Kidney epithelial cell (primary cell): ENCODE measurements around the gene SNED1. TPM values are rescaled to one million over a fixed set of nuclear protein-coding genes. Genes with fewer than 3 reads are reported as not detected.

Source experiments
- DNase-seq: peaks from one replicate; pipeline ENCODE4 v3.0.0-alpha.2; 2010; ENCODE audit warnings: low read depth
- H3K27me3 ChIP-seq: 2 replicates; pipeline ENCODE4 v1.6.0; 2011; ENCODE audit warnings: low read length; ENCODE audit not compliant: control insufficient read depth, insufficient read depth
- H3K36me3 ChIP-seq: 2 replicates; pipeline ENCODE4 v1.5.1; 2011; ENCODE audit warnings: low read length; ENCODE audit not compliant: control insufficient read depth, insufficient read depth
- H3K4me3 ChIP-seq: 2 replicates; pipeline ENCODE4 v1.5.1; 2011; ENCODE audit warnings: low read depth, mild to moderate bottlenecking, control low read depth, low read length
- CTCF ChIP-seq: IDR thresholded peaks from 2 replicates; pipeline ENCODE4 v1.5.1; 2011; ENCODE audit warnings: mild to moderate bottlenecking, moderate library complexity, low read length, control low read depth, inconsistent platforms; ENCODE audit not compliant: insufficient read depth, poor library complexity, severe bottlenecking
- total RNA-seq: library from RNA; depleted of rRNA; stranded (reverse); fragments of >200 nt; gene quantifications from 2 replicates; pipeline ENCODE4 v1.2.3, GENCODE V29; 2015

The SNED1 gene
- total RNA-seq, 1 donor from 2014 or later = 2.2 TPM

- Histone ChIP-seq H3K36me3 (no peaks in the 10 kb centered on the region), H3K4me3 (no peak overlapping the region), H3K27me3 (no peaks in the 10 kb centered on the region)
- no peak for TF ChIP-seq CTCF
- no peak for DNase-seq
Observed at GRCh38 chr2:241094172-241094571, 95.8 kb downstream of the SNED1 start.

GRCh38 chr2:241094924-241095420, 96.6 kb downstream of the SNED1 start:
- Histone ChIP-seq H3K27me3 (no peaks in the 10 kb centered on the region), H3K36me3 (no peaks in the 10 kb centered on the region), H3K4me3 (no peak overlapping the region)
- DNase-seq = no peak
- no peak for TF ChIP-seq CTCF

DNA sequence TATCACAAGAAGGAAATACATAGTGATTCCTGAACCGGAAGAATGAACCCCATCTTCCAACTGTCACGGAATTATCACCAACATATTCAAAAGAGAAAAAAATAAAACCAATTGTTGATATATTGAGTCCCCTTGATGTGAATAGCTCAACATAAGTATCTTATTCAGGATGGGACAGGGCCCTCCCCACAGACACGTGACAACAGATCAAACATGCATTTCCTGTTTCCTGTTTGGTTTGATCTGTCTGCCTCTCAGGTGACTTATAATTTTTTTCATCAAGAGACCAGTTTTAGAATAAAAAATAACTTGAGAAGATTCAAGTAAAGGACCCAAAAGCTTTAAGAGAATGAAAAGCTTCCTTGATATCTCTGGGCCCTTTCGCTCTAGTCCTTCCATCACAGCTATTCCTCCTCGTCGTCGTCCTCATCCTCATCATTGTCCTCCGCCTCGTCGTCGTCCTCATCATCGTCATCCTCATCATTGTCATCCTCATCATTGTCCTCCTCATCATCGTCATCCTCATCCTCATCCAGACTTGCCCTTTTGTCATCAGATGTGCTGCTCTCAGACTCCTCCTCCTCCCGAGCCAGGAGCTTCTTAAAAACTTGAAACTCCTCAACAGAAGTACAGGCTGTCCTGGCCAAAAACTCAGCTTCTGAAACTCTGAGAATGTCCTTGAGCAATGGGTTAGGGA, 97.3 kb downstream of the SNED1 start:
- Histone ChIP-seq H3K27me3 (no peaks in the 10 kb centered on the region), H3K36me3 (no peaks in the 10 kb centered on the region), H3K4me3 (no peak overlapping the region)
- no peak for TF ChIP-seq CTCF
- DNase-seq = no peak

DNA sequence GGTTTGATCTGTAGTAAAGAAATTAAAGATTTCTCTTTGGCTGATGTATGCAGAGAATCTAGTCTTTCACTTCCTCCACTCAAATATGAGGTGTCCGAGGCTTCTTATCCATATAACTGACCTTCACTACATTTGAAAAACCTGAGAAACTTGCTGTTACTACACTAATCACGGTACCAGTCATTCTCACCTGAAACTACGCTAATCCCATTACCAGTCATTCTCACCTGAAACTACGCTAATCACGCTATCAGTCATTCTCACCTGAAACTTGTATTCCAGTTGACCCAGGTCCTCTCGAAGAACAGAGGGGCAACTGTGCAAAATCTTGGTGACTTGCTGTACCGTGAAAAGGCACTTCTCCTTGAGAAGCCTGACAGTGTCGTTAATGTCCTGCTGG, 98.6 kb downstream of the SNED1 start:
- DNase-seq = no peak
- H3K36me3 ChIP-seq = no peaks in the 10 kb centered on the region
- no peak overlapping the region for H3K4me3 ChIP-seq
- no peak for TF ChIP-seq CTCF
- H3K27me3 ChIP-seq = no peaks in the 10 kb centered on the region

GRCh38 chr2:241099246-241099645, 100.8 kb downstream of the SNED1 start:
- DNase-seq = no peak
- no peak for TF ChIP-seq CTCF

More at GRCh38 chr2:241099246-241099645, 100.8 kb downstream of the SNED1 start:
- H3K27me3 ChIP-seq = no peaks in the 10 kb centered on the region
- no peak overlapping the region for H3K4me3 ChIP-seq
- H3K36me3 ChIP-seq = no peaks in the 10 kb centered on the region
